Endothelial cell of hepatic sinusoid (primary cell): ENCODE measurements around the gene PLS3.
"Not testable (repeated sequence)": the region's sequence is repeated elsewhere in the genome, so short reads cannot be mapped to it uniquely, and the experiment has no call there.

Experiments used
- in situ Hi-C: cut with HindIII; loops from 2 replicates; pipeline ENCODE4 v1.10.0; 2017; ENCODE audit warnings: low sequenced_read_pairs

The PLS3 gene, protein sequence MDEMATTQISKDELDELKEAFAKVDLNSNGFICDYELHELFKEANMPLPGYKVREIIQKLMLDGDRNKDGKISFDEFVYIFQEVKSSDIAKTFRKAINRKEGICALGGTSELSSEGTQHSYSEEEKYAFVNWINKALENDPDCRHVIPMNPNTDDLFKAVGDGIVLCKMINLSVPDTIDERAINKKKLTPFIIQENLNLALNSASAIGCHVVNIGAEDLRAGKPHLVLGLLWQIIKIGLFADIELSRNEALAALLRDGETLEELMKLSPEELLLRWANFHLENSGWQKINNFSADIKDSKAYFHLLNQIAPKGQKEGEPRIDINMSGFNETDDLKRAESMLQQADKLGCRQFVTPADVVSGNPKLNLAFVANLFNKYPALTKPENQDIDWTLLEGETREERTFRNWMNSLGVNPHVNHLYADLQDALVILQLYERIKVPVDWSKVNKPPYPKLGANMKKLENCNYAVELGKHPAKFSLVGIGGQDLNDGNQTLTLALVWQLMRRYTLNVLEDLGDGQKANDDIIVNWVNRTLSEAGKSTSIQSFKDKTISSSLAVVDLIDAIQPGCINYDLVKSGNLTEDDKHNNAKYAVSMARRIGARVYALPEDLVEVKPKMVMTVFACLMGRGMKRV

DNA sequence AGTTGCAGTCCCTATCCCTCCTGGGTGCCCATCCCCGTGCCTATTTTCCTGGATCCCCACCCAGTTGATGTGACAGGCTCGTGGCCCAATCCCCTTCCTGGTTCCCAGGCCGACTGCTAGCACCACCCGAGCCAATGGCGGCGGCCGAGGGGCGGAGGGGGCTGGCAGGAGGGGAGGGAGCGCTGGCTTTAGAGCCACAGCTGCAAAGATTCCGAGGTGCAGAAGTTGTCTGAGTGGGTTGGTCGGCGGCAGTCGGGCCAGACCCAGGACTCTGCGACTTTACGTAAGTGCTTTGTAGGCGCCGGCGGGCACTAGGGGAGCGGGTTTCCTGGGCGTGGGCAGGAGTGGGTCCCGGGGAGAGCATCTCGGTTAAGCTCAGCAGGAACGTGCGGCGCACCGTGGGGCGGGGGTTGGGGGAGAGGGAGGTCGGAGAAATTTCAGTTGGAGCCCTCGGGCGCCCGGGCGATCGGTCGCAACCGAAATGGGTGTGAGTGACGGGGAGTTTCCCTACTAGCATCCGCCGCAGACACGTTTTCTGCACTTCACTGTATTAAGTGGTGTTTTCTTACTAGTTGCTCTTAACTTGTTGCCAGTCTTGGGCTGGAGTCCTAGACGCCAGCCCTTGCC lies at the start of gene PLS3:
Gene PLS3 (plus strand): TSS at position 197 of the 627 bp plus-strand sequence. CDS start 49,077 bp downstream, outside the sequence.
- in situ Hi-C loops: no loop called here

DNA sequence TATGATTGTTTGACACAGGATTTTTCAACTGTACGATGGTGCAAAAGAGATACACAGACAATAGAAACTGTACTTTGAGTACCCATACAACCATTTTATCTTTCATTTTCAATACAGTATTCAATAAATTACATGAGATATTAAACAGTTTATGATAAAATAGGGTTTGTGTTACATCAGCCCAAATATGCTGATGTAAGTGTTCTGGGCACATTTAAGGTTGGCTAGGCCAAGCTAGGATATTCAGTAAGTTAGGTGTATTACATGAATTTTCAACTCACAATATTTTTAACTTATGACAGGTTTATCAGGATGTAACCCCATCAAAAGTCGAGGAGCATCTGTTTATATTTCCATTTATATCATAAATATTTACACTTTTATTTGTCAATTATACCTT lies 42.9 kb upstream of the PLS3 start:
- in situ Hi-C loops: no loop called here

DNA sequence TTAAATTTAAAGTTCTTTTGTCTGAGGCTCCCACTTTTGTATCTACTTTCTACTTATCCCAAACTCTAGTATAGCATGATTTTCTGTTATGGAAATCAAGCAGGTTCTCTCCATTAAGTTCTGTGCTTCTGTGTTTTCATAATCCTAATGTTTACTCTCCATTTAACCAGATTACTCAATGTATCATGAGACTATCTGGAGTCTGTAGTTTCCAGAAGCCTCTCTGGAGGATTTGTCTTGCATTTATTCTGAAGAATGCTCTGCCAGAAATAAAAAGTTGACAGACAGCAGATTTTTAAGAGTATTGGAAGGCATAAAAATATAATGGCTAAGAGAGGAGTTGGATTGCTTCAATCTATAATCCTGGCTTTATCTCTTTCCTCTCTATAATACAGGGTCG lies 39.2 kb upstream of the PLS3 start:
- in situ Hi-C loops: no loop called here

DNA sequence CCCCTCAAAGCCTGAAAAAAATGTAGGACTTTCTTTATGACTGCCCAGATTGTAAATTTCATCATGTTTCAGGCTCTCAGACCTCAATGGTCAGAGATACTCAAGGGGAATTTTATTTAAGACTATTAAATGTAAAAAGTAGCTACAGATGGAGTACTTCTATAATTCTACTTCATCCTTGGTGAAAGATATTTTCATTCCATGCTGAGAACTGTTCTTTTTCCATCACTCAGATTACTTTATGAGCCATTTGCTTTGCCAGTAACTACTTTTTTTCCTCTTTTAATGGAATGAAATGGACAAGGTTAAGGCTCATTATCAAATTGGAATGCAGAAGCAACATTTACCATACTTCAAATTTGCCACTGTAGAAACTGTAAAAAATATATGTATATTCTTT lies 38.0 kb upstream of the PLS3 start:
- in situ Hi-C loops: no loop called here

DNA sequence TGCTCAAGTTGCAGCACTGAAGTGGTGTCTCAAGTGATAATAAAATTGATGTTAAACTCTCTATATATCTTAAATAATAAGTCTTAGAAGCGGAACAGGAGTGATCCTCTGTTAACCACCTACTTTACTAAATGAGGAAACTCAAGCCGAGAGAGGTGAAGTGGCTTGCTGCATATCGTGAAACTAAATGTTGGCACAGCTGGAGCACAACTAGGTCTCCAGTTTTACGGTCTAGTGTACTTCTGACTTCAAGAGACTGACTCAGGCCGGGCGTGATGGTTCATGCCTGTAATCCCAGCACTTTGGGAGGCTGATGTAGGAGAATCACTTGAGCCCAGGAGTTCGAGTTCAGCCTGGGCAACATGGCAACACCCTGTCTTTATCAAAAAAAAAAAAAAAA lies 35.5 kb upstream of the PLS3 start:
- in situ Hi-C loops: no loop called here

DNA sequence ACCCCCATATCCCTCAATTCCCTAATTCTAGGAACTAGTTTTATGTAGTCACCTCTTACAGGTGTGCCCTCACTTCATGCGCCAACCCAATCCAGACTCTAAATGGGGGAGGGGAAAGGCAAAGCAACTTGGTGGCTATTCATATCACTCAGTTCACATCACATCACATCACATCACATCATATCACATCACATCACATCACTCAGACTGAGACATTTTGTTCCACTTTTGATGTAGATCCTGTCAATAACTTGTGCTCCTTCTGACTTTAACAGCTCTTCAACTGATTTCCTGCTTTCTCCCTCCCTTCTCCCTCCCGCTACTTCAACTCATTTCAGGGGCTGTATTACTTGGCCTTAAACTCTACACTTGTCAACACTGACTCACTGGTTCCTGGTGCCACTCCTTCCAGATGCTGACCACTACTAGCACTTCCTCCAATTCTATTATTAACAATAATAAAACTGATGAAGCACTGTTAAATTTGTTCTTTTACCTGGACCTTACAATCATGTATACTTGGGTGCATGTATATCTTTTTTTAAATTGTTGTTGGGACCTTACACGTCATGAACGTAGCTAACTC lies 29.1 kb upstream of the PLS3 start:
- in situ Hi-C loops: no loop called here

DNA sequence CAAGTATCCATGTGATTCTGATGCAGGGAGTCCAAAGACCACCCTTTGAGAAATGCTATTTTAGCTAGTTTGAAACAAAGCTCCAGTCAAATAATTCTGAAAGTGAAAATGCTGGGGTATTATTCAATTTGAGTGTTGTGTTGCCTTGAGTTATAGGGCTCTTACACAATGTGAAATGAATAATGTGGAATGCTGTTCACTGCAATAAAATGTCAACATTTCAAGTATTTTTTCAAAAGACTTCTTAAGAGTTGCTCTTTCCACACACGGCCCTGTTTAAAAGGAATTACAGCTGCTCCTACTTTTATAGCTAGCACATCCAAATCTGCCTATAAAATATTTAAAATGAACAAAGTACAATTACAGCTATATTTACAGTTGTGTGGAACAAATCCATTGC lies 27.5 kb upstream of the PLS3 start:
- in situ Hi-C loops: no loop called here

DNA sequence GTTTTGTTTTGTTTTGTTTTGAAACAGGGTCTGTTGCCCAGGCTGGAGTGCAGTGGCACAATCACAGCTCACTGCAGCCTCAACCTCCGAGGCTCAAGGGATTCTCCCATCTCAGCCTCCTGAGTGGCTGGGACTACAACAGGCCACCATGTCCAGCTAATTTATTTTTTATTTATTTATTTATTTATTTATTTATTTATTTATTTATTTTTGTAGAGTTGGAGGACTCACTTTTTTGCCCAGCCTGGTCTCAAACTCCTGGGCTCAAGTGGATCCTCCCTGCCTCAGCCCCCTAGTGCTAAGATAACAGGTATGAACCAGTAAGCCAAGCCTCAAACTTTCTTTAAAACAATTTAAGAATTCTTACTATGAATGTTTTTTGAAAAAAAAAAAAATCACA lies 26.6 kb upstream of the PLS3 start:
- in situ Hi-C loops: no loop called here

DNA sequence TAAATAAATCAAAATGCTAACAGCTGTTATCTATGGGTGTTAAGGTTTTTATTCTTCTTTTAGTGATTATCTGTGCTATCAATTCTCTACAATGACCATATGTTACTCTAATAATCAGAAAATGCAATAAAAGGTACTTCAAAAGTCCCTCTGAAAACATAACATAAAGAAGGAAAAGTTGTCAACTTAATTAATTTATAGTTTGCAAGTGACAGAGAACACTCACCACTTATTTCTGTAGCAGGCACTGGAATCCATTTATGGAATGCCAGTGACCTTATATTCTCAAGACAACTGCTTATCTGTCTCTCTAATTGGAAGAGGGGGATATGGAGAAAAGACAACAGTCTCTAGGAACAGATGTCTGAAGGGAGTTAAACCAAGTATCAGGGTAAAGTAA lies 25.6 kb upstream of the PLS3 start:
- in situ Hi-C loops: no loop called here

DNA sequence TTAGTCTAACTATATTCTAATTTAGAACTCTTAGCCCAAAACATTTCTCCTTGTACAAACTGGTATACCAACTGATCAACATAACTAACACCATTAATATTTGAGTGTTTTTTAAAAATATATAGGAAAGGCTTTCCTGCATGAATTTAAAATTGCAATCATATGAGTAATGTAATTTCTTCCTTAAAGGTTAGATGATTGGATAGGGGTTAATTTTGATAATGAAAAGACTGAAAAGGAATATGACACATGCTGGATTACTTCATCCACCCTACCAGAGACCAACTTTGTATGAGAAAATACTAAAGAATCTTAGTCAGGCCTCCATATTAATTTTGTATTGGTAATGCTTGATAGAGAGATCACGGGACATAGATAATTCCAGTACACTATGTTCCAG lies 25.1 kb upstream of the PLS3 start:
- in situ Hi-C loops: no loop called here

DNA sequence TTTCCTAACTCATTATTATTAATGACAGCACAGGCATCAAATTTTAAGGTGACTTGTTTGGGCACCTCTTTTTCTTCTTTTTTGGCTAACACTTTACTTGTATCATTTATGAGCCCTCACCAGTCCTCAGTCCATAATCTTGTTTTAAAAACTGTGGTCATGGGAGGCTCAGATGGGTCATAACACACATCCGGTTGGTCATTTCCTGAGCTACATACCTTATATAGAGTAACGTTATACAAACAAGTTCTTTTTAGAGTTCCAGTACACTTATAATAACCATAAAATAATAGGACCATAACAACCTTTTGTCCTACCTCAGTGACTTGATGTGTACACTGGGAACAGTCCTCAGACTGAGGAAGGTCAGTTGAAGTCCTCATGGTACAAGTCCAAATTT lies 21.1 kb upstream of the PLS3 start:
- in situ Hi-C loops: no loop called here

DNA sequence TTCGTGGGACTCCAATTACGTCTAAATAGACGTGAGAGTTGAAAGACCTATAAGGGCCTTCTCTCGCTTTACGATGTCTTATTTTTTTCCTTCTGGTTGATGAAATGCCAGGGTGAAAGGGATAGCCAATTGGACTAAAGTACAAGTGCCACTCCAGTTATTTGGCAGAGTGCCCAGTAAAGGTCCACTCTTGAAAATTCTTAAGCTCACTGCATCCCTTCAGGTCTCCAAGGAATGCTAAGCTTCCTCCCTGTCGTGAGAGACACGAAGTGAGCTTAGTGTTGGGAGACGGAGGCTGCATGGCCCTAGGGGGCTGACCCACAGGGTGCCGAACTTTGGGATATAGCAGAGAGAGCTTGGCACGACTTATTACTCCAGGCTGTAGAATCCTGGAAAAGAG lies 19.9 kb upstream of the PLS3 start:
- in situ Hi-C loops: not testable (repeated sequence)

DNA sequence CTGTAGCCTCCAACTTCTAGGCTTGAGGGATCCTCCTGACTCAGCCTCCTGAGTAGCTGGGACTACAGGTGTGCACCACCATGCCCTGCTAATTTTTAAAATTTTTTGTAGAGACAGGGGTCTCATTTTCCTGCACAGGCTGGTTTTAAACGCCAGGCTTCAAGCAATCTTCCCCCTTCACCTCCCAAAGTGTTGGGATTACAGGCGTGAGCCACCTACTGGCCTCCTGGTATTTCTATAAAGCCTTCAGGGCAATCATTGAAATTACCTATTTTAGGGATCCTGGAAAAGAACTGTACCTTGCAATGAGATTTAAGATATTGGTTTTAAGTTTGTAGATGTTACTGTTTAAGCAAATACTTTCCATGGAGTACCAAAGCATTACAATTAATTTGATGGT lies 13.5 kb upstream of the PLS3 start:
- in situ Hi-C loops: no loop called here

DNA sequence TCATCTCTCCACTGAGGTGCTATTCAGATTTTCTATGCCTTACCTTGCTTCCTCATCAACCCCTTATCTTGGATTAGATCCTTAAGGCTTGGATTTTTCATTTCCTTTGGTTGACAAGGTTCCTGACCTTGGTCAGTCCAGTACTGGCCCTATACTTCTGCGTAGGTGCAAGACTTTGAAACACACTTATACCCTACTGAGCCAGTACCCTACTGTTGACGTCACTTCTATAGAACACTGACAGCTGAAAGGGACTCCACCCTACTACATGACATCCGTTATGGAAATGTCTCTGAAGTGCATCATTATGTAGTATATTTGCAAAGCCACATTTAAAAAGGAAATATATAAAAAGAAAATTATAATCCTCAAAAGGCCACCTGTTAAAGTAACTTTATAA lies 12.0 kb upstream of the PLS3 start:
- in situ Hi-C loops: no loop called here

DNA sequence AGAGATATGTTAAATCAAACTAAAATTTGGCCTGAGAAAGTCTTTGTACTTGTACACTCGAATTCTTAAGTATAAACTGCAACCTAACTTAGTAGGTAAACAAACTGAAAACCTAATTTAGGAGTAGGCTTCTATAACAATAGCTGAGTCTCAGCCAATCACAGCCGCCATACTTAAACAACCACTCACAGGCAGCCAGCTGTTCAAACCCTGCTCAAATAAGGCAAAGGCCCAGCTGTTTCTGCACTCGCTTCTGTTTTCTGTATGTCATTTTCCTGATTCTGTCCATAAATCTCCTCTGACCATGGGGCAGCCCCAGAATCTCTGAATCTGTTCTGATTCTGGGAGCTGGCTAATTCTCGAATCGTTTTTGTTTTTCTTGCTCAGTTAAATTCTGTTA lies 7.8 kb upstream of the PLS3 start:
- in situ Hi-C loops: no loop called here

DNA sequence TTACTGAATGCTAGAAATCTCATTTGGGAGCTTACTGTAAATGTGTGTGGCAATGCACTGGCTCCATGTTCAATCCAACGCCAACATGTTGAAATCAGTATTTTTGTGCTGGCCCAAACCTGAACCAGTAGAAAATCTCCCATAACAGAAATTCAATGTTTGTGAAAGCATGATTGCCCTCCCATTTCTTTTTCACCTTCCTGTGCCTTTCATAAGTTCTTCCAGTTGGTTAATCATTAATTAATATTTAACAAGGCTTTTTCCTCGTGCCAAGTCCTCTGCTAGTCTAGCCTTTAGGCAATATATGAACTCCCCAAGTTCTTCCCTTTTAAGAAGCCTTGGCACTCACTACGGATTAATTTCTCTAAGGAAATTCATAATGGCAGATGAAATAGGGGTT lies 1.3 kb upstream of the PLS3 start:
- in situ Hi-C loops: loop anchor here (5.0 kb wide), 1 partner anchor 67 kb away; no protein-coding TSS in a partner anchor

DNA sequence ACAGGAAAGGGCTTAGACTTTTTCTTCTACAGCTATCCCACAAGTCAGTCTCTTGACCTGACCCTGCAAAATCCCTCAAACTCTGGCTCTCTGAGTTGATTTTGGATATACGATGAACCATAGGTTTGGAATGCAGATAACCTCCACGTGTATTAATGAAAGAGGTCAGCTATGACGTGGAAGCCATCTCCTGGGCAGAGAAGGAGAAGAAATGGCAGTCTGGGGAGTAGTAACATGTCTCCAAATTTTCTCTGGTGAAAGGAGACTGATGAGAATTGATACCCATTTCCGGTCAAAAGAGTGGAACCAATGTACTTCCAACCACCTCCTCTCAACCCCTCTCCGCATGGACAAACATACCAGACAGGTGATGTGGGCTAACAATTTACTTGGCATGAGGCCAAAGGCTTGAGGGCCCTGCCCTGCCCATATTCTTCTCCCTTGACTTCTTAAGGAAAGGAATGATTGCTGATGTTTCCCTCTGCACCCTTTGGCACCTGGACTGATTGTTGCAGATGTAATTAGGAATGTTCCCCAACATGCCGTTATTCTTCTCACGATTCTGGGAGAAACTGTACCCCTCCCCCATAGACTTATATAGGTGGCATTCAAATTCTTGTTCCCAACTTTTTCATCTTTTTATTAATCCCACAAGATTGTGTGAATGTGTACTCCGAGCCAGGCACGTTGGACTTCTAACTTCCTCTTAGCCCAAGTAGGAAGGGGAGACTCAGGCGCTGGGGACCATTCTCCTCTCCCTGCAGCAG lies 580 bp upstream of the PLS3 start:
- in situ Hi-C loops: no loop called here

DNA sequence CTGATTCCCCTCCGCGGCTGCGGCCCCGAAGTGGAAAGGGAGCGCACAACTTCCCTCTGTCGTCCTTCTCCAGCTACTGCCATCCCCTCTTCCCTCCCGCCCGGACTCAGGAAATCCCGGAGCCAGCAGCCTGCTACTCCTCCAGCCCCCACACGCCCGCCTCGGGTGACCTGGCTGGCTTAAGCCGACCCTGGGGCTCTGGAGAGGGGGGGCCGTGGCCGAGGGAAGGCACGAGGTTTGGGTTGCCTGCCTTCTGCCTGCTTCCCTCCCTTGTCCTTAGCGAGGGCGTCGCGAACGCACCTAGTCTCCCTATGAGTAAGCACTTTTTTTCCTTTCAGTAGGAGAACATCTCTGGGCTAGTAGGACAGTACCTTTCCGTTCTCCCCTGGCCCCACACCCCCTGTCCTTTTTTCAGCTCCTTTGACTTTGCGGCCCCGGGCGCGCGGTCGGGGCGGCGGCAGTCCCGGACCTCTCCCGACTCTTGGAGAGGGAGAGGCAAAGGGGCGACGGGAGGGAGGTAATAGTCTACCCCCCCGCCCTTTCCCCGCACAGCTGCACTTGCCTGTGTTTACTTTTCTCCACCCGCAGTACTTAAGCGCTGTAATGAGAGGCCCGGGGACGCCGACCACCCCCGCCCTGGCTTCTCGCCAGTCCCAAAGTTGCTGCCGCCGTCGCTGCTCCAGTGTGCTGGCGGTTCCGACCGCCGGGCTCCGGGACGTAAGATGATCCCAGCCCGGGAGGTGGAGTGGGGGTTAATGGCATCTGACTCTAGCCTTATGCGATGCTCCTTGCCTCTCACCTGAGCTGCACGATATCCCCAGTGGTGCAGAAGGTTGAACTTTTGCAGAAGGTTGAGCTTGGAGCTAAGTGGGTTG lies 868 bp downstream of the PLS3 start:
- in situ Hi-C loops: no loop called here

DNA sequence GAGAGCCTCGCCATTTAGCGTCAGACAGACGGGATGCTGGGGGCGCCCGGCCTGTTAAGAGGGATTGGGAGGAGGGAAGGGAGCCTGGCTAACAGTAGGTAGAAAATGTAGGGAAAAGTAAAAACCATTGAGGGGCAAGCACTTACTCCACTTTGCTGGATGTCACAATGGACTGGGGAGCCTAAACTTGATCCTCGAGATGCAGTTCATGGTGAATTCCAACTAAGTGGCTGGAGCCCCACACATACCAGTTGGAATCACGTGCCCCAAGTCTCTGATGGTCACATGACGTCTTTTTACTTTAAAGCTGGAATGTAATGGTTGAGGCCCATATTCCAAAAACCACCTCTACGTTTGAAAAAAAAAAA lies 1.5 kb downstream of the PLS3 start:
- in situ Hi-C loops: no loop called here

DNA sequence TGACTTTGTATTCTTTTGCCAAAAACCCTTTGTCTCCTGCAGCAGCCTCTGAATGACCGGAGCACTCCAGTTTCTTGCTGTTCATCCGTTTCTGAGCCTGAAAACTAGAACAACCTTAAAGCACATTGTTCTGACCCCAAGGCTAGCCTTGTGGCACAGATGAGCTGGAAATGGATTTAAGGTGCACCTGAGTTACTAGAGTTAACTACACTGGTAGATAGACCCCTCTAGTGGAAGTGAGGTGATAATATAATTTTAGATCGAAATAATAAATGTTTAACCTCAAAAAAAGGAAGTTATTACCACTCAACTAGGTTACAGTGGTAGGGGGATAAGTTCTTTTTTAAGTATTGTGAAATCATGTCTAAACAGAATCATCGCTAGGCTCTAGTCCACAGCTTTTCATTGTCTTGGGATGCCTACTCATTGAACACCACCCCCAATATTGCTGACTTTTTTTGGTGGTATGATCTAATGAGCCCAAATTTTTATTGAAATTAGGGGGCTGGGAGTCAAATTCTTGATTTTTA lies 2.7 kb downstream of the PLS3 start:
- in situ Hi-C loops: no loop called here
